HG02759 (cell line): ENCODE results near the gene ALLC.

ENCODE experiments used
- ATAC-seq: cut with Tn5 transposase; IDR thresholded peaks from one replicate; pipeline ENCODE4 v1.9.1; 2021; ENCODE audit warnings: mild to moderate bottlenecking, moderate library complexity; ENCODE audit not compliant: unreplicated experiment

Gene ALLC

DNA sequence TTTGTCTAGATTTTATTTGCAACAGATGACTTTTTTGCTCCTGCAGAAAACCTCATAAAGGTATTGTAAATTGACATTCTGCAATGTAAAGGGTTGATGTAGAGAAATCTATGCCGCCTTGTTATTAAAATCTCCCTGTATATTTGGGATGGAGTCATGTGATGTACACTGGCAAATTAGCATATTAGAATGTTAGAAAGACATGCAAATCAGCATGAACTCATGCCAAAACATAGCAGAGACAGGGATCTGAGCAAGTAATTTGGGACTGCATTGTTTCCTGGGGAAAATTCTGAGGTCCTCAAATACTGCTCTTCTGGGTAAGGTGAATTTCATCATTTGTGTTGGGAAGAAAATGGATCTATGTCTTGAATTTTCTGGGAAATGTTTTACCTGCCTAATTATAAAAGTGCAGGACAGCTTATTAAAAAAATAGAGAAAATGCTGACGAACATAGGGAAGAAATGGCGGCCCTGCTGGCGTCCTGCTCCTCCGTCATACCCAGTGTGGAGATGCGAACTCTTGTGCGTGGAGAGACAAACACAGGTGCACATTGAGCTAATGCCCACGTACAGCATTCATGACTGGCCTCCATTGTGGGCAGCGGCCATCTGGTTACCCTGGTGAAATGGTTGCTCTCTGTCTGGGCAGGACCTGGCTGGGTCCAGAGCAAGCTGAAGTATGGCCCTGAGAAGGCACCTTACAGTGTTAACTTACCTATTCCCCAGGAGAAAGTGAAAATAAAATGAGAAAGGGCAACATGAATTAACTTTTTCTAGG lies 16.3 kb downstream of the ALLC start:
- no peak for ATAC-seq

- ATAC-seq, result no peak
These were observed 17.7 kb downstream of the ALLC start for GRCh38 chr2:3675687-3676086.

- no peak for ATAC-seq
These were observed 19.4 kb downstream of the ALLC start for GRCh38 chr2:3677436-3677835.

DNA sequence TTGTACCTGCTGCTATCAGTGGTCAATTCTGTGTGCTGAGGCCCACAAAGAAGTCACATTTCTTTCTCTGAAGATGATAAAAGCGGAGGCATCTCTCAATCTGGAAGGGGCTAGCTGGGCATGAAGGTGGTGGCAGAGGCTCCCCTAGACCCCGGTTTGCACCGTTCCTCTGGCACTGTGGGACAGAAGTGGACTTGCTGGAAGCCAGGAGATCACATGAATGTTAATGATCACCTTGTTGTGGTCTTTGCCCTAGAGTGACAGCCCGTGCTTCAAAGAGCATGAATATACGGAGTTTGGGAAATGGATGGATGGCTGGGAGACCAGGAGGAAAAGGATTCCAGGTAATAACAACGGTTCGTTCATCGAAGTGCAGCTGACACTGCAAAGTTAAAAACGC lies 20.2 kb downstream of the ALLC start:
- ATAC-seq, result no peak

DNA sequence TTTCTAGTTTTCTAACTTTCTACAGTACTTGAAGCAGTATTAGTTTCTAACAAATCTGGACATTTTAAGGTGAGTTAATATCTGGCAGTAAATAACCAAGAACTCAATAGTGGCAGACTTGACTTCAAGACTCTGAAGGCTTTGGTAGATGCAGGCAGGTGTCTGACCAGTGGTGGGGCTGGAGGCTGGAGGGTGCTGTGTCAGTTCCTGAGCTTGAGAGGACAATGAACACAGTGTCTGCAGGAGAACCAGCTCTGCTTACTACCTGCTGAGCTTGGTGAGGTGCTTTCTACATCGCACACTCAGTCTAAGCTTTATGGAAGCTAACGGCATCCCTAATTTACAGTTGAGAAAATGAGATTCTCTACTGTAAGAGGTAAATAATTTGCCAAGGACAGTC lies 21.2 kb downstream of the ALLC start:
- no peak for ATAC-seq

DNA sequence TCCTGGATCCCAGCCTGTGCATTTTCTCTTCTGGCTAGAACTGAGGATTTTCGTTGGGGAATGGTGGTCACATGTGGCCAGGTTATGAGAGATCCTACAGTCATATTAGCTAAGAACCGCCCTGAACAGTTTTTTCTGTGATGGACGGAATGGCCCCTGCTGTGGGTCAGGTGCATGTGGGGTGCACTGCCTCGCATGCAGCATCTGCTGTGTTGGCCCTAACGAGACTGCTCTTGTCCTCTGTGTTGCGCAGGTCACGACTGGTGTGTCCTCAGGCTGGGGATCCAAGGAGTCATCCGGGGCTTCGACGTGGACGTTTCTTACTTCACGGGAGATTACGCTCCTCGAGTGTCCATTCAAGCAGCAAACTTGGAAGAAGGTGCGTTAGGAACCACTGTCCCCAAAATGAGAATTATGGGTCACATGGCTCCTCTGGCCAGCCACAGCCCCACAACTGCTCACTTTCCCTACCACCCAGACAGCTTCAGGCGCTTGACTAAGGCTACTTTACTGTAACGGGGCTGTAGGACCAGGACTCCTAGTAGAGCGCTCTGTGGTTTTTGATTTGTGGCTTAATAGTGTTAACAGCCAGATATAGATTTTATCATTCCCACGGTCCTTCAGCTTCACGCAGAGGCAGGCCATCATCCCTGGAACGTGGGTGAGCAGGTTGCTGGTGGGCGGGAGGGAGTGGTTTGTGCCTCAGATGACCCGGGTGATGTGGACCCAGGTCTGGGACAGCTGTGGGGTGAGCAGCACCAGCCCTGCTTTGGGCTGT lies 21.8 kb downstream of the ALLC start:
- no peak for ATAC-seq

DNA sequence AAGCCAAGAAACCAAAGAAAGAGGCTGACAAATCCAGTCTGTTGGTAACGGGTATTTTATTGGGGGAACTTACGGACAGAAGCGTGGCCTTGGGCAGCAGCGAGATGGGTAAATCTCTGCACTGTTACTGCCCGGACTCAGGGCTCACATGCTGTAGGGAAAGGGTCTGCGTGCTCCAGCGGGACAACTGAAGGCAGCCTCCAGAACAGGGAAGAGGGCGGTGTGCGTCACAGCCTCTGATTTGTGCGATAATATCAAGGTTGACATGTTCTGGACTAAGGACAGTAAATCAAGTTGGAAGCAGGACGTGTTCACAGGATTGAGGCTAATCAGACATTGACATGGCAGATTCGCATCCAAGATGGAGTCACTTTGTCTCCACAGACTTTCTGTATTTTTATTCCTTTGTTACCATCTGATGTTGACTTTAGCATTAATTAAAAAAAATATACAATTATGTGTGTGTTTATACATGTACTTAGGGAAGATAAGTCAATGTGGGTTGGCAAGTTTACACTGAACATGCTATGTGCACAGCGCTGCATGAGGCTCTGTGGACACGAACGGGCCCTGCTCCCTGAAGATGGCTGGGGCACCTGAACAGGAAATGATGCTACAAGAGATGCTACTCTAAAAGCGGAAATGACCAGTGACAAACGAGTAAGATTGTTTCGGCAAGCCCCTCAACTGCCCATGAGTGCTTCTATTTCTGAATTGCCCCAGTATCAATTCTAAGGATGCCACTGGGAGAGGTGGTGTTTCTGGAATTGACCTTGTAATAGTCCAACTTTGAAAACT lies 22.7 kb downstream of the ALLC start:
- no peak for ATAC-seq

- no peak for ATAC-seq
These were observed 23.6 kb downstream of the ALLC start for GRCh38 chr2:3681625-3682024.

GRCh38 chr2:3682811-3683210 lies 24.8 kb downstream of the ALLC start:
- ATAC-seq, result no peak

GRCh38 chr2:3683748-3684454 lies 25.9 kb downstream of the ALLC start:
- no peak for ATAC-seq

- ATAC-seq, result no peak
These were observed 32.2 kb downstream of the ALLC start for GRCh38 chr2:3689998-3690748.

GRCh38 chr2:3692375-3692774 lies 34.4 kb downstream of the ALLC start:
- no peak for ATAC-seq

DNA sequence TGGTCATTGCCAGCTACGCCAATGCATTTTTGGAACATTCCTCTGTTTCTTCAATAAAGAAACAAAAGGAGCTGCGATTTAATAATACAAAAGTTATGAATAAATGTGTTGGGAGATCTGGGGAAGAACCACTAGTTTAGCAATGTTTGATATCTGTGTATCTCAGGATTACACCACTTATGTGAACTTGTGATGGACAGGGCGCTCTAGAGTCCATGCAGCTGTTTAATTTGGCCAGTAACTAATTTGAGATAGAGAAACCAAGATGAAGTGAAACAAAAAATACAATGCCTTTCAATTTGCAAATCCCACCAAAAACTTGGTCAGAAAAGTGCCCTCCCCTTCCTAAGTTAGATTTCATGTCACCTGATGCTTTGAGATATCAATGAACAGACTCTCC lies 38.5 kb downstream of the ALLC start:
- no peak for ATAC-seq

- no peak for ATAC-seq
These were observed 43.1 kb downstream of the ALLC start for GRCh38 chr2:3701071-3701470.

- ATAC-seq, result no peak
These were observed 45.3 kb downstream of the ALLC start, which contains the start of gene DCDC2C for GRCh38 chr2:3703236-3703756. Gene DCDC2C (plus strand): TSS chr2:3703575. CDS start chr2:3703752, 177 bp downstream.

DNA sequence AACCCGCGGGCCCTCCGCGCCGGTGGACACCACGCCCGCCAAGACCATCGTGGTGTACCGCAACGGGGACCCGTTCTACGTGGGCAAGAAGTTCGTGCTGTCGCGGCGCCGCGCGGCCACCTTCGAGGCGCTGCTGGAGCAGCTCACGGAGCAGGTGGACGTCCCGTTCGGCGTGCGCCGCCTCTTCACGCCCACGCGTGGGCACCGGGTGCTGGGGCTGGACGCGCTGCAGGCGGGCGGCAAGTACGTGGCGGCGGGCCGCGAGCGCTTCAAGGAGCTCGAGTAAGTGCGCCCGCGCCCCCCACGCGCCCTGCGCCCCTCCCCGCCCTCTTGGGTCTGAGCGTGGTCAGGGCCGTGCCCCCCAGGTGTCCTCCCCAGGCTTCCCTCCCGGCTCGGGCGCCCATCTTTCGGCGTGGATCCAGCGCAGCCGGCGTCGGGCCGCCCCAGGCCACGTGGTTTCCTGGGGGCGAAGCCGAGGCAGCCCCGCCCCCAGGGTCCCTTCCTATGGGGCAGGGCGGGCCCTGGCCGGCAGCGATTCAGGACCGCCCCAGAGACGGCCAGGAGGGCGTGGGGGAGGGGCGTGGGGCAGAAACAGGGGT lies 45.9 kb downstream of the ALLC start:
- ATAC-seq, result no peak

- no peak for ATAC-seq
These were observed 46.7 kb downstream of the ALLC start for GRCh38 chr2:3704692-3705091.

DNA sequence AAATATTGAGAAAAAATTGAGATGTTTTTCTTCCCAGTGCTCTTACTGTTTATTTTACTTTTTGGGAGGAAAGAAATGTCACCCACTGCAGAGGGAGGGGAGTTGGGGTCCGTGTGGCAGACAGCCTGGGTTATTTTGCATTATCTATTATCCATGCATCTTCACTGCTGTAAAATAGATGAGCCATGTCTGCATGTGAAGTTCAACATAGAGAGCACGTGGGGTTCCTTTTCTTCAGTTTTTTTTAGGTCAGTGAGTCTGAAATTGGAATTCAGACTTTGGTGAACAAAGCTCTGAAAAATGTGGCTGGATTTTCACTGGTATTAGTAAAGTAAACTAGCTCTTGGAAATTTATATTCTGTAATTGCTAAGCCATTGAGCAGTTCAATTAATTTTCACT lies 47.8 kb downstream of the ALLC start:
- ATAC-seq, result no peak

- no peak for ATAC-seq
These were observed 48.9 kb downstream of the ALLC start for GRCh38 chr2:3706892-3707291.
